Activated effector memory CD4-positive, alpha-beta T cell treated with Interleukin-2 at 50 U/mL for 16 hours (primary cell): Measurements from ENCODE around the gene OSBPL5.
"Not testable (repeated sequence)": the region's sequence is repeated elsewhere in the genome, so short reads cannot be mapped to it uniquely, and the experiment has no call there.

Experiments used
- DNase-seq: peaks from one replicate; pipeline ENCODE4 v3.0.0-alpha.2; 2020

The OSBPL5 gene

GRCh38 chr11:3180869-3181268, 15.8 kb upstream of the OSBPL5 start:
- no peak for DNase-seq

GRCh38 chr11:3178349-3178748, 13.2 kb upstream of the OSBPL5 start:
- DNase-seq: no peak

- no peak for DNase-seq
Observed at GRCh38 chr11:3177931-3178330, 12.8 kb upstream of the OSBPL5 start.

GRCh38 chr11:3176487-3176886, 11.4 kb upstream of the OSBPL5 start:
- no peak for DNase-seq

GRCh38 chr11:3175194-3175593, 10.1 kb upstream of the OSBPL5 start:
- DNase-seq: no peak

GRCh38 chr11:3174387-3174786, 9.3 kb upstream of the OSBPL5 start:
- DNase-seq: no peak

- no peak for DNase-seq
Observed at GRCh38 chr11:3173795-3174194, 8.7 kb upstream of the OSBPL5 start.

GRCh38 chr11:3171931-3172560, 6.9 kb upstream of the OSBPL5 start:
- DNase-seq: no peak

- DNase-seq: no peak
Observed at GRCh38 chr11:3170756-3171650, 5.9 kb upstream of the OSBPL5 start.

- no peak for DNase-seq
Observed at GRCh38 chr11:3170044-3170755, 5.1 kb upstream of the OSBPL5 start.

GRCh38 chr11:3169255-3170043, 4.3 kb upstream of the OSBPL5 start:
- DNase-seq: no peak

- DNase-seq: not testable (repeated sequence)
Observed at GRCh38 chr11:3168742-3169254, 3.7 kb upstream of the OSBPL5 start.

GRCh38 chr11:3167143-3168119, 2.3 kb upstream of the OSBPL5 start:
- no peak for DNase-seq

- DNase-seq: no peak
Observed at GRCh38 chr11:3166268-3167142, 1.4 kb upstream of the OSBPL5 start.

- DNase-seq: no peak
Observed at GRCh38 chr11:3165916-3166267, 782 bp upstream of the OSBPL5 start.

GRCh38 chr11:3164552-3165151, 458 bp downstream of the OSBPL5 start:
- DNase-seq: no peak

GRCh38 chr11:3164138-3164551, 965 bp downstream of the OSBPL5 start:
- no peak for DNase-seq

- DNase-seq: no peak
Observed at GRCh38 chr11:3163241-3163981, 1.7 kb downstream of the OSBPL5 start.
